Measurements from ENCODE around the gene RERE.

The RERE gene

DNA sequence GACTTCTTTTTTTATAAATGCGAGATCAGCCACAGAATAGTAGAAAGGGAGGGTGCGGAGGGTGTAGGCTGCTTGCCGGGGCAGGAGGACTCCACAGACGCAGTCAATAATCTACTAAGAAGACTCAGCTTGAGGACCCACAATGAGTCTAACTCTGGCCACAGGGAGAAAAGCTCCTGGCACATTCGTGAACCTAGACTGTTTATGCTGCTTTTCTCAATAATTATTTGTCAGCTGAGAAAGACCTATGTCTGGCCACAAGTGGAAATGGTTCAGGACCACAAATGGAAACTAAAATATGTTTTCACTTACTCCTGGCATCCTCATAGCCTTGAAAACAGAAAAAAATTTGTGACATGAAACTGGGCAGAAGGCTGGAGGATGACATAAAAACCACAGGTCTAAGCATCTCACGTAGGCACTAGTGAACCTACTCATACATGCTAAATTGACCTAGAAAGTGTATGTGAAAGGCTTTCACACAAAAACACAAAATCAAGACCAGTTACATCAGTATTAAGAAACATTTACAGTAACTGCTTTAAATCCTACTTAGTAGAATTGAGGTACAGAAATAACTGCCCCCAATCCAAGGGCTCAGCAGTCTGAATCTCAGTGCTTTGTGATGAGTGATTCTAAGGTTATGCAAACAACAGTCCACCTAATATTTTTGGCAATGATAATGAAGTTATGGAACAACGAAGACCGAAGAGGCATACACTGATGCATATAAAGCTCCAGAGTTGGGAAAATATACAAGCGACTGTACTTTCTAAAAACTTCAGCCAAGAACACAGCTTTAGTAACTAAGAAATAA lies 340.1 kb downstream of the RERE start:
- no peak overlapping the region for H3K27ac ChIP-seq (ENCODE audit: low read depth, low read length, severe bottlenecking)

GRCh38 chr1:8476006-8476405 lies 341.4 kb downstream of the RERE start:
- H3K4me1 ChIP-seq (ENCODE audit: control insufficient read depth, insufficient read depth, low read length, poor library complexity, severe bottlenecking), result peaks cover 18% of the 10 kb centered on the region
- H3K9me3 ChIP-seq (ENCODE audit: control insufficient read depth, low read length), result no peaks in the 10 kb centered on the region

More for the DNA sequence above, 340.1 kb downstream of the RERE start:
- Histone ChIP-seq H3K4me3 (ENCODE audit: extremely low read depth, insufficient read depth, low read length, poor library complexity, severe bottlenecking) (no peak overlapping the region), H3K36me3 (ENCODE audit: control insufficient read depth, insufficient read depth, low read length) (peaks cover 32% of the 10 kb centered on the region), H3K9me3 (ENCODE audit: control insufficient read depth, low read length) (no peaks in the 10 kb centered on the region), H3K4me1 (ENCODE audit: control insufficient read depth, insufficient read depth, low read length, poor library complexity, severe bottlenecking) (peaks cover 23% of the 10 kb centered on the region)
- 91 to 92% methylated on average over 5 to 7 of the region's 9 CpGs for WGBS, 2 experiments (ENCODE audit: insufficient coverage in 2 of 2)

GRCh38 chr1:8474369-8474768 lies 343.1 kb downstream of the RERE start:
- peaks cover 16% of the 10 kb centered on the region for H3K4me1 ChIP-seq (ENCODE audit: control insufficient read depth, insufficient read depth, low read length, poor library complexity, severe bottlenecking)
- 98 to 100% methylated on average over 2 of the region's 3 CpGs for WGBS, 2 experiments (ENCODE audit: insufficient coverage in 2 of 2)

More at GRCh38 chr1:8476006-8476405, 341.4 kb downstream of the RERE start:
- WGBS, 2 experiments (ENCODE audit: insufficient coverage in 2 of 2), result 100% methylated on average over 1 of the region's 3 CpGs
- peaks cover 34% of the 10 kb centered on the region for H3K36me3 ChIP-seq (ENCODE audit: control insufficient read depth, insufficient read depth, low read length)
- H3K27ac ChIP-seq (ENCODE audit: low read depth, low read length, severe bottlenecking), result peak overlapping the region; percentile 23
- H3K4me3 ChIP-seq (ENCODE audit: extremely low read depth, insufficient read depth, low read length, poor library complexity, severe bottlenecking), result no peak overlapping the region

GRCh38 chr1:8473891-8474300 lies 343.5 kb downstream of the RERE start:
- Histone ChIP-seq H3K9me3 (ENCODE audit: control insufficient read depth, low read length) (no peaks in the 10 kb centered on the region), H3K4me3 (ENCODE audit: extremely low read depth, insufficient read depth, low read length, poor library complexity, severe bottlenecking) (no peak overlapping the region), H3K27ac (ENCODE audit: low read depth, low read length, severe bottlenecking) (no peak overlapping the region), H3K4me1 (ENCODE audit: control insufficient read depth, insufficient read depth, low read length, poor library complexity, severe bottlenecking) (peaks cover 16% of the 10 kb centered on the region), H3K36me3 (ENCODE audit: control insufficient read depth, insufficient read depth, low read length) (peaks cover 35% of the 10 kb centered on the region)
- WGBS, 2 experiments (ENCODE audit: insufficient coverage in 2 of 2), result 92 to 100% methylated on average over 1 of the region's 2 CpGs

More at GRCh38 chr1:8474369-8474768, 343.1 kb downstream of the RERE start:
- H3K9me3 ChIP-seq (ENCODE audit: control insufficient read depth, low read length), result no peaks in the 10 kb centered on the region
- H3K4me3 ChIP-seq (ENCODE audit: extremely low read depth, insufficient read depth, low read length, poor library complexity, severe bottlenecking), result no peak overlapping the region
- H3K36me3 ChIP-seq (ENCODE audit: control insufficient read depth, insufficient read depth, low read length), result peaks cover 36% of the 10 kb centered on the region
- H3K27ac ChIP-seq (ENCODE audit: low read depth, low read length, severe bottlenecking), result no peak overlapping the region

DNA sequence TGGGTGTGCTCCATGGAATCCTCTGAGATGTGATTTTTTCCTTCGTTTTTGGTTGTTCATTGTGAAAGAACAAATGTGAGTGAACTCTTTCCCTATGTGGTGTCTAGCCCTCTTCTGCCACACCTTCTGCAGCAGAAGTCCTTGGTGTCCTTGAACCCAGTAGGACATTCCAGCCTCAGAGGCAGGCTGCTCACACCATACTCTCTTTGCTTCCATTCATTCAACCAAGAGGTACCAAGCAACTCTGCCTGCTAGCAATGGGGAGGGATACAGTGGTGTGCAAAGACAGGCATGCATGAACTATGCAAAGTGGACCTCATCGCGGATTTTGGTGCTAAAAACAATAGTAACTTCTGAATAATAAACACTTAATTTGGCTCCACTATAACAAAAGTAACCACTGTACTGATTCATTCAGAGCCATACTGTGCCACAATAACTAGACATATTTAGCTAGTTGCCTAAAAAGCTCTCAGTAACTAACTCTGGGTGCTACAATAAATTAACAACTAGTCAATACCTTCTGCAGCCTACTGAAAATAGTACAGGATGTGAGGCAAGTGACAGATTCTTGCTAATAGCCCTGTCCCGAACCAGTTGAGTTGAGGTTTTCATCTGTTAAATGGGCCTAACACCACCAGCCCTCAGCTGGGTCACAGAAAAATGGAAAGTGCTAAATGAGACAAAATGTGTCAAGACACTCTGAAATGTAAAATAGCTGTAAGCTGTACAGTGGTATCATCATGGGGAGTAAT lies 344.1 kb downstream of the RERE start:
- H3K4me1 ChIP-seq (ENCODE audit: control insufficient read depth, insufficient read depth, low read length, poor library complexity, severe bottlenecking), result peaks cover 16% of the 10 kb centered on the region
- WGBS, 2 experiments (ENCODE audit: insufficient coverage in 2 of 2), result 85 to 87% methylated on average over 3 to 4 of the region's 4 CpGs
- peaks cover 38% of the 10 kb centered on the region for H3K36me3 ChIP-seq (ENCODE audit: control insufficient read depth, insufficient read depth, low read length)
- no peaks in the 10 kb centered on the region for H3K9me3 ChIP-seq (ENCODE audit: control insufficient read depth, low read length)
- no peak overlapping the region for H3K27ac ChIP-seq (ENCODE audit: low read depth, low read length, severe bottlenecking)
- no peak overlapping the region for H3K4me3 ChIP-seq (ENCODE audit: extremely low read depth, insufficient read depth, low read length, poor library complexity, severe bottlenecking)

- Histone ChIP-seq H3K27ac (ENCODE audit: low read depth, low read length, severe bottlenecking) (no peak overlapping the region), H3K4me3 (ENCODE audit: extremely low read depth, insufficient read depth, low read length, poor library complexity, severe bottlenecking) (no peak overlapping the region), H3K9me3 (ENCODE audit: control insufficient read depth, low read length) (no peaks in the 10 kb centered on the region), H3K4me1 (ENCODE audit: control insufficient read depth, insufficient read depth, low read length, poor library complexity, severe bottlenecking) (peaks cover 10% of the 10 kb centered on the region), H3K36me3 (ENCODE audit: control insufficient read depth, insufficient read depth, low read length) (peaks cover 38% of the 10 kb centered on the region)
- WGBS, 2 experiments (ENCODE audit: insufficient coverage in 2 of 2), result 100% methylated on average over 1 of the region's 2 CpGs; no CpG with 5 or more reads in 1 of the 2 experiments
Observed at GRCh38 chr1:8472668-8473067, 344.8 kb downstream of the RERE start.

- Histone ChIP-seq H3K9me3 (ENCODE audit: control insufficient read depth, low read length) (no peaks in the 10 kb centered on the region), H3K4me3 (ENCODE audit: extremely low read depth, insufficient read depth, low read length, poor library complexity, severe bottlenecking) (no peak overlapping the region), H3K4me1 (ENCODE audit: control insufficient read depth, insufficient read depth, low read length, poor library complexity, severe bottlenecking) (peaks cover 2% of the 10 kb centered on the region), H3K27ac (ENCODE audit: low read depth, low read length, severe bottlenecking) (no peak overlapping the region), H3K36me3 (ENCODE audit: control insufficient read depth, insufficient read depth, low read length) (peaks cover 35% of the 10 kb centered on the region)
- 91 to 93% methylated on average over 4 to 5 of the region's 5 CpGs for WGBS, 2 experiments (ENCODE audit: insufficient coverage in 2 of 2)
Observed at GRCh38 chr1:8471451-8471850, 346.0 kb downstream of the RERE start.

GRCh38 chr1:8468751-8469150 lies 348.7 kb downstream of the RERE start:
- Histone ChIP-seq H3K4me1 (ENCODE audit: control insufficient read depth, insufficient read depth, low read length, poor library complexity, severe bottlenecking) (peaks cover 20% of the 10 kb centered on the region), H3K36me3 (ENCODE audit: control insufficient read depth, insufficient read depth, low read length) (peaks cover 42% of the 10 kb centered on the region), H3K9me3 (ENCODE audit: control insufficient read depth, low read length) (no peaks in the 10 kb centered on the region), H3K27ac (ENCODE audit: low read depth, low read length, severe bottlenecking) (no peak overlapping the region), H3K4me3 (ENCODE audit: extremely low read depth, insufficient read depth, low read length, poor library complexity, severe bottlenecking) (no peak overlapping the region)
- 100% methylated on average over 1 of the region's 4 CpGs; no CpG with 5 or more reads in 1 of the 2 experiments for WGBS, 2 experiments (ENCODE audit: insufficient coverage in 2 of 2)

- Histone ChIP-seq H3K27ac (ENCODE audit: low read depth, low read length, severe bottlenecking) (no peak overlapping the region), H3K36me3 (ENCODE audit: control insufficient read depth, insufficient read depth, low read length) (peaks cover 47% of the 10 kb centered on the region), H3K4me3 (ENCODE audit: extremely low read depth, insufficient read depth, low read length, poor library complexity, severe bottlenecking) (no peak overlapping the region), H3K4me1 (ENCODE audit: control insufficient read depth, insufficient read depth, low read length, poor library complexity, severe bottlenecking) (peaks cover 24% of the 10 kb centered on the region), H3K9me3 (ENCODE audit: control insufficient read depth, low read length) (no peaks in the 10 kb centered on the region)
- 100% methylated on average over 1 to 3 of the region's 3 CpGs for WGBS, 2 experiments (ENCODE audit: insufficient coverage in 2 of 2)
Observed at GRCh38 chr1:8467308-8467707, 350.1 kb downstream of the RERE start.

DNA sequence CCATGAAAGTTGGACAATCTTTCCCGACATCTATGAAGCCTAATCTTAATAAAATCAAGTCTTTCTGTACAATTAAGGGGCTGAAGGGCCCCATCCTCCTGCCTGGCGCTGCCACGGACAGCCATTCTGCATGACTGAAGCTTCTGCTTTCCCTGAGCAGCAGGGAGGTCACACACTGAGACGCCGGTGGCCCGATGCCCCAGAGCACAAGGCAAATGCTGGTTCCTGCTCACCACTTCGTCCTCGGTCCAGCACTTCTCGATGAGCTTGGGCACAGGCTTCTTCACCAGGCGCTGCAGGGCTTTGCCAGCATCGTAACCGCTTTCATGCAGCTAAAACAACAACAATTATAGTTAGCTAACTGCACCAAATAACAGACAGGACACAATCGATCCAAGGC lies 351.7 kb downstream of the RERE start:
- Histone ChIP-seq H3K36me3 (ENCODE audit: control insufficient read depth, insufficient read depth, low read length) (peaks cover 50% of the 10 kb centered on the region), H3K9me3 (ENCODE audit: control insufficient read depth, low read length) (no peaks in the 10 kb centered on the region), H3K4me3 (ENCODE audit: extremely low read depth, insufficient read depth, low read length, poor library complexity, severe bottlenecking) (no peak overlapping the region), H3K4me1 (ENCODE audit: control insufficient read depth, insufficient read depth, low read length, poor library complexity, severe bottlenecking) (peaks cover 29% of the 10 kb centered on the region), H3K27ac (ENCODE audit: low read depth, low read length, severe bottlenecking) (peak overlapping the region; percentile 54)
- WGBS, 2 experiments (ENCODE audit: insufficient coverage in 2 of 2), result 87 to 92% methylated on average over 12 to 13 of the region's 13 CpGs
